Esophagus muscularis mucosa (tissue), 3 donors: ENCODE data around the gene EVI5.

Experiments
- CTCF ChIP-seq, 3 experiments: fragments of 200-600 bp in 2 of 3; fragments of 450-650 bp in 1 of 3; sonication (generic) in 2 of 3; IDR thresholded peaks; one replicate each; pipeline ENCODE4 v1.5.1; 2017 to 2019; ENCODE audit warnings: antibody characterized with exemption in 3 of 3, mild to moderate bottlenecking in 2 of 3, moderate library complexity in 1 of 3
- EP300 ChIP-seq: sonication (generic); formaldehyde crosslinking; IDR thresholded peaks from one replicate; pipeline ENCODE4 v1.6.1; 2017; ENCODE audit warnings: antibody characterized with exemption

DNA sequence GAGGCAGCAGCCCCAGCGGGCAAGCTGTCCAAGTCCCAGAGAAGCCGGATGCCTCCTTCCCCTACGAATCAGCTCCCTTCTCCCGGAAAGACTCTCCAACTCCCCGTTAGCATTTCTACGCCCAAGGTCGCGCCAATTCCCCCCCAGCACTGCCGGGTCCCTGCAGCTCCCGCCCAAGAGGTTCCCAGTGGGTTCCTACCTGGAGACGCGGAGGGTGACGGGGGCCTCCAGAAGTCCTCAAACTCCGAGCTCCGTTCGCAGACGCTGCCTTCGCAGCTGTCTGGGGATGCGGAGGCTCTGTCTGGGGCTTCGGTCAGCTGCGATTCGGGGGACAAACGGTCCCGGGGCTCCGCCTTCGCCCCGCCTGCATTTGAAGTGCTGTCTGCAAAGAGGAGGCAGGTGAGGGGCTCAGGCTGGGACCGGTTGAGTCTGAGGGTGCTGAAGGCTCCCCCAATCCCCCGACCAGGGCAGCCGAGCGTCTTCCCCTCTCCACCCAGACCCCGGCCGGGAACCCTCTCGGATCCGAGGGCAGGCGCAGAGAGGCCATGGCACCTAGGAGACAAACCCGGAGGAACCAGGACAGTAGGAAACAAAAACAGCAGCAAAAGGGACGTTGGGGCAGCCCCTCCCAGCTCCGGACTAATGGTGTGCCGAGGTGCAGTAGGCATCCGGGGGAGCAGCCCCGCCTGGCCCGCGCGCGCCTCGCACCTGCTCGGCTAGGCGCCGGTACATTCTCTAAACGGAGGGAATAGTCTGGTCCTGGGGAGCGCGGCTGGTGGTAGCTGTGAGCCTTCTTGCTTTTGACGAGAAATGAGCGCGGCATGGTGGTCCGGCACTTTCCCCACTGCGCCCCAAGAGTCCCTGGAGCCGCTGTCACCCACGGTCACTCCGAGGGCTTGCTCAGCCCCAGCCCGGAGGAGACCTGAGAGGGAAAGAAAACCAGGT, 302.0 kb downstream of the EVI5 start:
- TF ChIP-seq EP300 (no peak), CTCF (IDR thresholded peaks at IDR 0.05) (no peak)
